Cardiac fibroblast (primary cell): Measurements from ENCODE around the gene FBXW8.

Experiments used
- DNase-seq, 2 donors: peaks; one replicate each; pipeline versions ENCODE4 v3.0.0 to v3.0.0-alpha.2; 2010; ENCODE audit warnings: low read depth in 2 of 2
- H3K4me3 ChIP-seq, 2 donors: replicated peaks in 1 of 2; 1 replicate in 1 of 2; 2 replicates in 1 of 2; pipeline ENCODE4 v1.5.1; 2011; ENCODE audit warnings: low read depth in 2 of 2, low read length in 2 of 2, mild to moderate bottlenecking in 2 of 2, moderate library complexity in 1 of 2
- CTCF ChIP-seq: IDR thresholded peaks from one replicate; pipeline ENCODE4 v1.5.1; 2011; ENCODE audit warnings: low read depth, mild to moderate bottlenecking, low read length, inconsistent platforms

Gene FBXW8

GRCh38 chr12:117003883-117004404, 93.2 kb downstream of the FBXW8 start:
- no peak for DNase-seq
- no peak overlapping the region for H3K4me3 ChIP-seq
- no peak for TF ChIP-seq CTCF

- DNase-seq = no peak
- H3K4me3 ChIP-seq = no peak overlapping the region
- TF ChIP-seq CTCF = no peak
These were observed 94.8 kb downstream of the FBXW8 start for GRCh38 chr12:117005417-117006046.

- no peak for TF ChIP-seq CTCF
- no peak overlapping the region for H3K4me3 ChIP-seq
- no peak for DNase-seq
These were observed 95.6 kb downstream of the FBXW8 start for GRCh38 chr12:117006333-117006732.

- no peak overlapping the region for H3K4me3 ChIP-seq
- TF ChIP-seq CTCF = no peak
- no peak for DNase-seq
These were observed 96.8 kb downstream of the FBXW8 start for GRCh38 chr12:117007577-117007976.

- no peak for DNase-seq
- no peak for TF ChIP-seq CTCF
- H3K4me3 ChIP-seq = no peak overlapping the region
These were observed 99.0 kb downstream of the FBXW8 start for GRCh38 chr12:117009759-117010158.

GRCh38 chr12:117010693-117011451, 100.1 kb downstream of the FBXW8 start:
- TF ChIP-seq CTCF = no peak
- DNase-seq = peak; percentile 22 to 49
- no peak overlapping the region for H3K4me3 ChIP-seq
